A549 (cell line): Measurements from ENCODE around the gene MYO1D. TPM values are rescaled to one million over a fixed set of nuclear protein-coding genes. Genes with fewer than 3 reads are reported as not detected.

Experiments
- ATAC-seq, 2 experiments: fragments of 200-7000 bp in 1 of 2; fragments of >200 bp in 1 of 2; cut with Nextera tagmentation in 1 of 2; cut with Tn5 transposase in 1 of 2; 3 replicates each; pipeline versions ENCODE4 v1.8.0 to v1.9.1; 2018 to 2020; ENCODE audit warnings: mild to moderate bottlenecking in 1 of 2, moderate library complexity in 1 of 2
- CTCF ChIA-PET: fragments of 300-600 bp; sonication (Branson Sonifier 250); formaldehyde crosslinking; extraction: SDS; loops from one replicate; lab custom pipeline; 2021; ENCODE audit warnings: antibody characterized with exemption, inconsistent platforms; lab: Yijun Ruan, JAX
- POLR2A ChIA-PET: fragments of 350-600 bp; formaldehyde crosslinking; extraction: SDS; loops from one replicate; lab custom pipeline; 2021; ENCODE audit warnings: antibody characterized with exemption, inconsistent platforms; lab: Yijun Ruan, JAX
- DNase-seq, 2 experiments: peaks; one replicate each; pipeline versions ENCODE4 v3.0.0 to v3.0.0-alpha.2; 2011 to 2016; ENCODE audit warnings: low read depth in 1 of 2, low spot score in 1 of 2
- FAIRE-seq: peaks from 2 replicates; lab custom pipeline; 2011; peaks lifted over from hg19 to GRCh38; lab: Jason Lieb, UNC
- H3K27ac ChIP-seq, 2 experiments: fragments of >200 bp; sonication (Bioruptor Twin); formaldehyde crosslinking; 3 replicates each; pipeline ENCODE4 v1.5.1; 2016 to 2017
- H3K4me1 ChIP-seq: fragments of >200 bp; sonication (Bioruptor Twin); formaldehyde crosslinking; 3 replicates; pipeline ENCODE4 v1.6.1; 2016
- H3K4me2 ChIP-seq: fragments of >200 bp; sonication (Bioruptor Twin); formaldehyde crosslinking; 3 replicates; pipeline ENCODE4 v1.6.1; 2016
- H3K4me3 ChIP-seq: fragments of >200 bp; sonication (Bioruptor Twin); formaldehyde crosslinking; 3 replicates; pipeline ENCODE4 v1.5.1; 2016
- H3K9me3 ChIP-seq: fragments of >200 bp; sonication (Bioruptor Twin); formaldehyde crosslinking; 3 replicates; pipeline ENCODE4 v1.6.1; 2016
- BCL3 ChIP-seq: fragments of >200 bp; sonication (Bioruptor Twin); formaldehyde crosslinking; IDR thresholded peaks from 3 replicates; pipeline ENCODE4 v1.6.1; 2016
- CEBPB ChIP-seq, 2 experiments: fragments of >200 bp in 1 of 2; sonication (Bioruptor Twin) in 1 of 2; formaldehyde crosslinking in 1 of 2; IDR thresholded peaks; 2 replicates each; pipeline ENCODE4 v1.6.1; 2012 to 2016
- GATA3 ChIP-seq: IDR thresholded peaks from 2 replicates; pipeline ENCODE4 v1.6.1; 2012; ENCODE audit warnings: borderline replicate concordance
- HEYL ChIP-seq: fragments of 250-450 bp; sonication (Bioruptor Pico); IDR thresholded peaks from 2 replicates; pipeline ENCODE4 v1.8.0; 2021; ENCODE audit warnings: mild to moderate bottlenecking, moderate library complexity
- HMGXB4 ChIP-seq: fragments of 250-450 bp; sonication (Bioruptor Pico); IDR thresholded peaks from 2 replicates; pipeline ENCODE4 v1.5.0; 2021; ENCODE audit warnings: mild to moderate bottlenecking, moderate library complexity, borderline replicate concordance
- HOXB5 ChIP-seq: fragments of 250-450 bp; sonication (Bioruptor Pico); IDR thresholded peaks from 2 replicates; pipeline ENCODE4 v1.5.0; 2020; ENCODE audit warnings: mild to moderate bottlenecking, moderate library complexity
- JUN ChIP-seq, 2 experiments: fragments of >200 bp; sonication (Bioruptor Twin); formaldehyde crosslinking; IDR thresholded peaks; 2 replicates in 1 of 2; 3 replicates in 1 of 2; pipeline ENCODE4 v1.6.1; 2016 to 2017
- MAFK ChIP-seq: fragments of 450-650 bp; IDR thresholded peaks from 2 replicates; pipeline ENCODE4 v1.6.1; 2014; ENCODE audit not compliant: partially characterized antibody
- MAX ChIP-seq: IDR thresholded peaks from 2 replicates; pipeline ENCODE4 v1.6.1; 2012
- MYC ChIP-seq: IDR thresholded peaks from 2 replicates; pipeline ENCODE4 v1.6.1; 2012; ENCODE audit warnings: mild to moderate bottlenecking, inconsistent platforms, low read length, improper control_type of control experiment, borderline replicate concordance
- NPAS2 ChIP-seq: fragments of 250-450 bp; sonication (Bioruptor Pico); IDR thresholded peaks from 2 replicates; pipeline ENCODE4 v1.8.0; 2022; ENCODE audit warnings: mild to moderate bottlenecking, moderate library complexity, borderline replicate concordance
- PBX3 ChIP-seq: IDR thresholded peaks from 2 replicates; pipeline ENCODE4 v1.6.1; 2012
- RAD21 ChIP-seq, 2 experiments: fragments of >200 bp in 1 of 2; sonication (Bioruptor Twin) in 1 of 2; formaldehyde crosslinking in 1 of 2; IDR thresholded peaks in 1 of 2; conservative IDR thresholded peaks in 1 of 2; 2 replicates in 1 of 2; 3 replicates in 1 of 2; pipeline ENCODE4 v1.6.1; 2012 to 2018; ENCODE audit warnings: inconsistent platforms in 1 of 2
- RARB ChIP-seq: fragments of 250-450 bp; sonication (Bioruptor Pico); IDR thresholded peaks from 2 replicates; pipeline ENCODE4 v1.8.0; 2021; ENCODE audit warnings: mild to moderate bottlenecking, moderate library complexity
- RCOR1 ChIP-seq: fragments of 150-350 bp; IDR thresholded peaks from 2 replicates; pipeline ENCODE4 v1.6.1; 2014; ENCODE audit warnings: antibody characterized with exemption, low read length, low read depth
- RFX5 ChIP-seq: fragments of 450-650 bp; IDR thresholded peaks from 2 replicates; pipeline ENCODE4 v1.7.1; 2014; ENCODE audit warnings: antibody characterized with exemption, mild to moderate bottlenecking, moderate library complexity
- RNF2 ChIP-seq: fragments of 200-600 bp; sonication (generic); IDR thresholded peaks from 2 replicates; pipeline ENCODE4 v1.6.1; 2016; ENCODE audit warnings: low read depth, mild to moderate bottlenecking, antibody characterized with exemption, moderate library complexity, borderline replicate concordance
- TP53 ChIP-seq: fragments of 250-450 bp; sonication (Bioruptor Pico); IDR thresholded peaks from 2 replicates; pipeline ENCODE4 v1.5.0; 2021; ENCODE audit warnings: mild to moderate bottlenecking, moderate library complexity
- USF2 ChIP-seq: fragments of 450-650 bp; IDR thresholded peaks from 2 replicates; pipeline ENCODE4 v1.6.1; 2014; ENCODE audit warnings: antibody characterized with exemption
- ZSCAN20 ChIP-seq: fragments of 250-450 bp; sonication (Bioruptor Pico); IDR thresholded peaks from 2 replicates; pipeline ENCODE4 v1.8.0; 2022; ENCODE audit warnings: mild to moderate bottlenecking, moderate library complexity
- WGBS: methylation state at CpG from one replicate; pipeline ENCODE4 v1.1.6; 2017; ENCODE audit errors: missing lambda C conversion rate; 5-methylcytosine and 5-hydroxymethylcytosine counted together
- polyA plus RNA-seq, 4 experiments: library from polyadenylated mRNA; depleted of rRNA in 3 of 4; stranded (reverse); fragments of >200 nt; fragmentation: RNase III in 1 of 4; extraction: RNeasy Plus Mini Kit Qiagen cat#74134 plus additional on column Dnase treatment in 1 of 4; gene quantifications; 2 replicates in 3 of 4; 3 replicates in 1 of 4; pipeline ENCODE4 v1.2.3, GENCODE V29; 2011 to 2017

MYO1D gene
- polyA plus RNA-seq, 2 of the 4 experiments (the other 2 are of a cell fraction), result 2.8 to 4.2 TPM

- CTCF ChIA-PET, result interaction anchor here (0.6 to 1.1 kb wide), 3 partner anchors 9 to 11 kb away, joined by 3 to 5 read pairs (median 4); no protein-coding TSS in a partner anchor
- FAIRE-seq, result no peak
Measured at GRCh38 chr17:32536736-32537643, 339.9 kb downstream of the MYO1D start.

GRCh38 chr17:32533296-32533695 lies 343.6 kb downstream of the MYO1D start:
- CTCF ChIA-PET, result interaction anchor here (1.0 kb wide), 1 partner anchor 11 kb away, joined by 3 read pairs; no protein-coding TSS in a partner anchor
- 48% methylated on average over 3 of the region's 3 CpGs for WGBS
- Histone ChIP-seq H3K4me1 (no peaks in the 10 kb centered on the region), H3K27ac (no peak overlapping the region), H3K4me2 (no peak overlapping the region), H3K9me3 (no peaks in the 10 kb centered on the region), H3K4me3 (no peak overlapping the region)
- no peak for ATAC-seq
- TF ChIP-seq USF2 (no peak), PBX3 (no peak)
- POLR2A ChIA-PET, result no interaction called here
- FAIRE-seq, result no peak
- DNase-seq, result no peak

More at GRCh38 chr17:32536736-32537643, 339.9 kb downstream of the MYO1D start:
- H3K4me1 ChIP-seq, result no peaks in the 10 kb centered on the region
- DNase-seq, result no peak
- H3K9me3 ChIP-seq, result no peaks in the 10 kb centered on the region
- H3K27ac ChIP-seq, result no peak overlapping the region
- TF ChIP-seq JUN (IDR thresholded peaks at IDR 0.05) (no peak), RARB (CRISPR knock-in tag) (no peak), RAD21 (conservative IDR thresholded peaks at IDR 0.05 in 1 of 2, IDR thresholded peaks at IDR 0.05 in 1 of 2) (no peak), MAX (no peak), RNF2 (no peak), CEBPB (IDR thresholded peaks at IDR 0.05) (no peak), RFX5 (no peak), HEYL (CRISPR knock-in tag) (no peak), BCL3 (no peak), GATA3 (no peak), ZSCAN20 (CRISPR knock-in tag) (no peak), TP53 (CRISPR knock-in tag) (no peak), NPAS2 (CRISPR knock-in tag) (no peak), PBX3 (no peak), HOXB5 (no peak), HMGXB4 (CRISPR knock-in tag) (no peak), MAFK (no peak), MYC (no peak), RCOR1 (no peak)
- TF ChIP-seq, all 56 proteins: peak for 0
- Histone ChIP-seq H3K4me3 (no peak overlapping the region), H3K4me2 (no peak overlapping the region)
- POLR2A ChIA-PET, result no interaction called here
- WGBS, result 67% methylated on average over 8 of the region's 8 CpGs
- no peak for ATAC-seq
